Measurements from ENCODE around the gene RNF212.
A peak's percentile ranks its signal among the peaks of the same experiment; 100 is the strongest.

- TF ChIP-seq CTCF (IDR thresholded peaks at IDR 0.05) (no peak), POLR2A (IDR thresholded peaks at IDR 0.05; ENCODE audit: low read length) (no peak), MAFK (IDR thresholded peaks at IDR 0.05; ENCODE audit: partially characterized antibody) (peak; percentile 55), MAX (IDR thresholded peaks at IDR 0.05) (no peak), RFX5 (IDR thresholded peaks at IDR 0.05) (no peak), TP53 (CRISPR knock-in tag; IDR thresholded peaks at IDR 0.05) (no peak), ESRRA (IDR thresholded peaks at IDR 0.05; ENCODE audit: borderline replicate concordance, low read length) (no peak), RAD21 (conservative IDR thresholded peaks at IDR 0.05 in 1 of 2, IDR thresholded peaks at IDR 0.05 in 1 of 2) (no peak), MAZ (IDR thresholded peaks at IDR 0.05; ENCODE audit: borderline replicate concordance, low read depth, low read length) (no peak), EP300 (IDR thresholded peaks at IDR 0.05) (no peak)
- TF ChIP-seq, protein P1, sequence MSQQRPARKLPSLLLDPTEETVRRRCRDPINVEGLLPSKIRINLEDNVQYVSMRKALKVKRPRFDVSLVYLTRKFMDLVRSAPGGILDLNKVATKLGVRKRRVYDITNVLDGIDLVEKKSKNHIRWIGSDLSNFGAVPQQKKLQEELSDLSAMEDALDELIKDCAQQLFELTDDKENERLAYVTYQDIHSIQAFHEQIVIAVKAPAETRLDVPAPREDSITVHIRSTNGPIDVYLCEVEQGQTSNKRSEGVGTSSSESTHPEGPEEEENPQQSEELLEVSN (IDR thresholded peaks at IDR 0.05; ENCODE audit: borderline replicate concordance, low read depth), result no peak
Measured at GRCh38 chr4:1080961-1081688, 32.2 kb downstream of the RNF212 start.
